GM18951 (cell line): ENCODE measurements around the gene TCAP.
"Not testable (repeated sequence)": the region's sequence is repeated elsewhere in the genome, so short reads cannot be mapped to it uniquely, and the experiment has no call there.

Source experiments
- POLR2A ChIP-seq: IDR thresholded peaks from 4 replicates; pipeline ENCODE4 v1.6.1; 2011; ENCODE audit warnings: mild to moderate bottlenecking; ENCODE audit not compliant: insufficient read length, insufficient read depth; ENCODE audit errors: extremely low read depth
- in situ Hi-C: fragments of 300-500 bp; cut with MboI; formaldehyde crosslinking; loops from one replicate; pipeline ENCODE4 v1.12.0; 2022; ENCODE audit warnings: low sequenced_read_pairs, mixed read lengths, inconsistent platforms; ENCODE audit not compliant: unreplicated experiment

The TCAP gene

DNA sequence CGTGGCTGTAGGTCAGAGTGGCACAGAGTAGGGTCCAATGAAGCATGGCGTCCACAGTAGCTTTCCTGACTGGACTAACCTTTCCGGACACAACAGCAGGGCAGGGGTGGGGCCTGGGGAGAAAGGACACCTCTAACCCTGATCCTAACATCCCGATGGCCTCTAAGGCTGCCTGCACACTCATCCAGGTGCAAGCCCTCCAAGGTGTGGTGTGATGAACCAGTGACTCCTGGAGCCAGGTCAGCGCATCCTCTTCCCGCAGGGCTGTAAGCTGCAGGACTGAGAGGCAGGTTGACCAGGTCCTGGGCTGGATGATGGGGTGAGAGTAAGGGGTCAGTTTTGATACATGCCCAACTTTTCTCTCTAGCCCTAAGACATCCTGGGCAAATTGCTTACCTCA lies 31.6 kb downstream of the TCAP start:
- in situ Hi-C loops, result no loop called here
- no peak for TF ChIP-seq POLR2A

DNA sequence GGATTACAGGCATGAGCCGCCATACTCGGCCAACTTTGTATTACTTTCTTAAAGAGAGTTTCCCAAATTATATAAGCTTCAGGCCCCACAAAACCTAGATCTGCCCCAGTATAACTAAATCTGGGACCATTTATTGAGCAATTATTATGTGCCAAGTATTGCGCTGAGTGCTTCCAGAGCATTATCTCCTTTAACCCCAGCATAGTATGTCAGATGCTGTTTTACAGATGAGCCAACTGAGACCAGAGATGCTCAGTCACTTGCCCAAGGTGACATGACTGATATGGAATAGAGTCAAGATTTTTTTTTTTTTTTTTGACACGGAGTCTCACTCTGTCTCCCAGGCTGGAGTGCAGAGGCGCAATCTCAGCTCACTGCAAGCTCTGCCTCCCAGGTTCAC lies 32.8 kb downstream of the TCAP start:
- in situ Hi-C loops, result no loop called here

DNA sequence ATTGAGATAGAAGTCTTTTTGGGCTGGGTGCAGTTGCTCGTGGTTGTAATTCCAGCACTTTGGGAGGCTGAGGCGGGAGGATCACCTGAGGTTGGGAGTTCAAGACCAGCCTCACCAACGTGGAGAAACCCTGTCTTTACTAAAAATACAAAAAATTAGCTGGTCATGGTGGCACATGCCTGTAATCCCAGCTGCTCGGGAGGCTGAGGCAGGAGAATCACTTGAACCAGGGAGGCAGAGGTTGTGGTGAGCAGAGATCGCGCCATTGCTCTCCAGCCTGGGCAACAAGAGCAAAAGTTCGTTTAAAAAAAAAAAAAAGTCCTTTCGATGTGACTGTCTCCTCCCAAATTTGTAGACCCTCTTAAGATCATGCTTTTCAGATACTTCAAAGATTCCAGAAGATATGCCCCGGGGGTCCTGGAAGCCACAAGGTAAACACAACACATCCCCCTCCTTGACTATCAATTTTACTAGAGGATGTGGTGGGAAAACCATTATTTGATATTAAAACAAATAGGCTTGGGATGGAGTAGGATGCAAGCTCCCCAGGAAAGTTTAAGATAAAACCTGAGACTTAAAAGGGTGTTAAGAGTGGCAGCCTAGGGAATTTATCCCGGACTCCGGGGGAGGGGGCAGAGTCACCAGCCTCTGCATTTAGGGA lies 34.1 kb downstream of the TCAP start:
- in situ Hi-C loops, result not testable (repeated sequence)

More for the DNA sequence above, 32.8 kb downstream of the TCAP start:
- TF ChIP-seq POLR2A, result no peak

DNA sequence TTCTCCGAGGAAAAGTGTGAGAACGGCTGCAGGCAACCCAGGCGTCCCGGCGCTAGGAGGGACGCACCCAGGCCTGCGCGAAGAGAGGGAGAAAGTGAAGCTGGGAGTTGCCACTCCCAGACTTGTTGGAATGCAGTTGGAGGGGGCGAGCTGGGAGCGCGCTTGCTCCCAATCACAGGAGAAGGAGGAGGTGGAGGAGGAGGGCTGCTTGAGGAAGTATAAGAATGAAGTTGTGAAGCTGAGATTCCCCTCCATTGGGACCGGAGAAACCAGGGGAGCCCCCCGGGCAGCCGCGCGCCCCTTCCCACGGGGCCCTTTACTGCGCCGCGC lies 34.6 kb downstream of the TCAP start, which contains the start of gene ERBB2:
Gene ERBB2, plus strand, starts transcription at position 247 of the 330 bp plus-strand sequence. CDS start 175 bp downstream, outside the sequence.
- in situ Hi-C loops, result no loop called here
- TF ChIP-seq POLR2A, result no peak

DNA sequence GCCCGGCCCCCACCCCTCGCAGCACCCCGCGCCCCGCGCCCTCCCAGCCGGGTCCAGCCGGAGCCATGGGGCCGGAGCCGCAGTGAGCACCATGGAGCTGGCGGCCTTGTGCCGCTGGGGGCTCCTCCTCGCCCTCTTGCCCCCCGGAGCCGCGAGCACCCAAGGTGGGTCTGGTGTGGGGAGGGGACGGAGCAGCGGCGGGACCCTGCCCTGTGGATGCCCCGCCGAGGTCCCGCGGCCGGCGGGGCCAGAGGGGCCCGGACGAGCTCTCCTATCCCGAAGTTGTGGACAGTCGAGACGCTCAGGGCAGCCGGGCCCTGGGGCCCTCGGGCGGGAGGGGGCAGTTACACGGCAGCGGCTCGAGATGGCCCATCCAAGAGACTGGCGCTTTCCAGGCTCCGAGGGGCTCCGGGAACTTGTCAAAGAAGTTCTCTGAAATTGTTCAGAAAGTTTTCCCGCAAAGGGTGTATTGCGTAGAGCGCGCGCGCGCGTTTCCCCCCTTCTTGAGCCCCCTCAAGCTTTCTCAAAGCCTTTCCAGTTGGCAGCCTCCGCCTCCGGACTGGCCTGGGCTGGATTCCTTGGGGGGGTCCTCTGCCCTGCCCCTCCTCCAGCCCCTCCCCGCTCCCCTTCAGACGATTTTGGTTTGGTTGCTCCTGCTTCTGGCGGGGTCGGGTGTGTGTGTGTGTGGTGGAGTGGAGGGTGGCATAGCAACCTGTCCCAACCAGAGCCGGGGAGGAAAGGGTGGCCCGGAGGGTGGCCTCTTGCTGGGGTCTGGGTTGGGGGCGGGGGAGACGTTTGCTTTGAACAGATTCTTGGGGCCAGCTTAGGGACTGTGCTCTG lies 35.2 kb downstream of the TCAP start:
- TF ChIP-seq POLR2A, result no peak
- in situ Hi-C loops, result no loop called here

DNA sequence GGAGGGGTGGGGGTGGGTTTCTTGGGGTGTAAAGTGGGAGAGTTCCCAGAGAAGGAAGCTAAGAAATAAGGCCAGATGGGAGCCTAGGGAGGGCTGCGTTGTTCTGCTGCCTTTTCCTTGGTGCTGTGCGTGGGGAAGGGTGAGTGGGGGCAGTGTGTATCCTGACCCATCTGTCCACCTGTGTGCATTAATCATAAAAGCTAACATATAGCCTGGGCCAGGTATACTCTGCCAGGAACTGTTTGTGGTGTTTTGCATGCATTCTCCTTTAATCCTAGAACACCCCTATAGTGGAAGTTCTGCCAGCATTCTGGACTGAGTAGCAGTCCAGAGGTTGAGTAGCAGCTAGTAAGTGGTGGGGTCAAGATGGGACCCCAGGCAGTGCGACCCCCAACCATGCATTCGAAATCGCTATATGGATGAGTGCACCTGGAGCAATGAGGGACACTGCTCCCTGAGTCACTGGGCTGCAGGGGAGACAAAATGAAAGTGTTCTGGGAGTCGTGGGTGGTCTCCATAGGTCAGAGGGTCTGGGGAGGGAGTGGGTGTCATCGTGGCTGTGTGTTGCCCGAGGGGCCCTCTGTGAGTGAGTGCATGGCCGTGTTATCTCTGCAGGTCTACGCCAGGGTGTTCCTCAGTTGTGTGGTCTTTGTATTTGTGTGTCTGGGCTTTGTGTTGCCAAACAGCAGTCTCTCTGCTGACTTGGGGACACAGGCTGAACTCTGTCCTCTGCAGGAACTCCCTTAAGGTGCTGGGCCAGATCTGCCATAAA lies 36.0 kb downstream of the TCAP start:
- TF ChIP-seq POLR2A, result no peak
- in situ Hi-C loops, result no loop called here

DNA sequence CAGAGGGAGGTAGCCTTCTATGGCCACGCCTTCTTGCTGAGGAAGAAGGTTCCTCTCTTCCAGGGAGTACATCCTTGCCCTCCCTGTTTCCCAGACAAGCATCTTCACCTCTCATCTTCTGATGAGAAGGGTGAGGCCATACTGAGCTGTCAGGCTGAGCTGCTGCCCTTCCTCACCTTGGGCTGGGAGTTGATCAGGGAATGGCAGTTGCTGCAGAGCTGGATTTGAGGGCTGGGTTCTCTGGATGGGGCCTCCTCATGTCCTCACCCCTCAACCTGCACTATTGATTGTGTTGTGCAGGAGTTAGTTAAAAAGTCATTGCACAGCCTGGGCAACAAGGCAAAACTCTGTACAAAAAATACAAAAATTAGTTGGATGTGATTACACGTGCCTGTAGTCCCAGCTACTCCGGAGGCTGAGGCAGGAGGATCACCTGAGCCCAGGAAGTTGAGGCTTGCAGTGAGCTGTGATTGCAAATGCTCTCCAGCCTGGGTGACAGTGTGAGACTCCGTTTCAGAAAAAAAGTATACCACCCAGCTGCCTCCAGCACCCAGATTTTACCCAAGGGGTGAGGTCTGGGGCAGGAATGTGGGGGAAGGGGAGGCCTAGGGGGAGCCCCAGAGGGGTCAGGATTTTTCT lies 36.8 kb downstream of the TCAP start:
- no peak for TF ChIP-seq POLR2A

DNA sequence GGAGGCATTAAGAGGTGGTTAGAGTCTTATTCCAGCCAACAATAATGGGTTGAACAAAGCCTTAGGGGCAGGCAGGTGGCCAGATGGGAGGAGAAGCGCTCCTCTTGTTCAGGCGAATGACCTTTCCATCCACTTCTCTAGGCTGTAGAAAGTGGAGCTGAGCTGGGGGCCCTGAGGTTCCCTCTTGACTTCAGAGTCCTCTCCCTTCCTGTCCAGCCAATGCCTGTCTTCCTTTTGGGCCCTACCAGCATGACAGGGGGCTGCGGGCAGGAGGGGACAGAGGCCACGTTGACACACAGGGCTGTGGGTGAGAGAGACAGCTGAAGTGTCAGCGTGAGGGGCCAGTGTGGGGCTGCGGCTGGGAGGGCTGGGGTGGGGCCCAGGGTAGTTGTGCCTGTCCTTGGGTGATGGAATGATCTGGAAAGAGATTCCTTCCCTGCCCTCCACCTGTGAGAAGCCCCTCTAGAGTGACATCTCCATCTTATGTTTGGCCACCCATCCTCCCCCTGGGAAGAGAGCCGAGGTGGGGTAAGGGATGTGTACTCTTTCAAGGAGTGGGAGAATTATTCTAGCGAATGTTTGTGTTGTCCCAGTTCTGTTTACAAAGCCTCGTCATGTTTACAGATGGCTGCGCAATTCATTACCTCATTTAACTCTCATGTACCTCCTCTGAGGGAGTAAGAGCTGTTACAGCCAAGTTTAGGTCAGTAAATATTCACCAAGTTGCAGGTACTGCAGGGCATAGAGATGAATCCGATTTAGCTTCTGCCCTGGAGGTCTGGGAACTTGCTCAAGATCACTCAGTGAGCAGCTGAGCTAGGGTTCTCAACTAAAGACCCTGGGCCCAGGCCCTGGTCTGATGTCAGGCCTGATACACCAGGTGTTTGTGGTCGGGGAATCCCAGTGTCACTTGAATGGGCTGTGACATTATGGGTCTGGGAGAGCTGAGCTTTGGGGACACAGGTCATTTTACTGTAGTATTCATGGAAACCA lies 38.0 kb downstream of the TCAP start:
- in situ Hi-C loops, result no loop called here

More for the DNA sequence above, 36.8 kb downstream of the TCAP start:
- in situ Hi-C loops, result no loop called here

DNA sequence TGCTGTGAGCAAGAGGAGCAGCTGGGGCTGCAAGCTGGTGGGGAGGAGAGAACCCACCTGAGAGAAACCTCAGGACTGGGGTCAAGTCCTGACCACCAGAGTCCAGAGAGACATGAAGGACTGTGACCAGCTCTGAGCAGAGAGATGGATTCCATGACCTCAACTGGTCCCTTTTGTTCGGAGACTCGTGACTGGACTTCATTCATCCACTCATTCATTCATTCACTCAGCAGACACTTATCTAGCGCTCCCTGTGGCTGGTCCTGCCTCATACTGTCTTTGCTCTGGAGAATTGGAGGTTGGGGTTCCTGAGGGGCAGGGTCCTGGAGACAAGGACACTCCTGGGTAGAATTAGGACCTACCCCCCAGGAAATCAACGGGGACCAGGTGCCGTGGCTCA lies 38.8 kb downstream of the TCAP start:
- TF ChIP-seq POLR2A, result no peak
- in situ Hi-C loops, result no loop called here

More for the DNA sequence above, 38.0 kb downstream of the TCAP start:
- TF ChIP-seq POLR2A, result no peak

DNA sequence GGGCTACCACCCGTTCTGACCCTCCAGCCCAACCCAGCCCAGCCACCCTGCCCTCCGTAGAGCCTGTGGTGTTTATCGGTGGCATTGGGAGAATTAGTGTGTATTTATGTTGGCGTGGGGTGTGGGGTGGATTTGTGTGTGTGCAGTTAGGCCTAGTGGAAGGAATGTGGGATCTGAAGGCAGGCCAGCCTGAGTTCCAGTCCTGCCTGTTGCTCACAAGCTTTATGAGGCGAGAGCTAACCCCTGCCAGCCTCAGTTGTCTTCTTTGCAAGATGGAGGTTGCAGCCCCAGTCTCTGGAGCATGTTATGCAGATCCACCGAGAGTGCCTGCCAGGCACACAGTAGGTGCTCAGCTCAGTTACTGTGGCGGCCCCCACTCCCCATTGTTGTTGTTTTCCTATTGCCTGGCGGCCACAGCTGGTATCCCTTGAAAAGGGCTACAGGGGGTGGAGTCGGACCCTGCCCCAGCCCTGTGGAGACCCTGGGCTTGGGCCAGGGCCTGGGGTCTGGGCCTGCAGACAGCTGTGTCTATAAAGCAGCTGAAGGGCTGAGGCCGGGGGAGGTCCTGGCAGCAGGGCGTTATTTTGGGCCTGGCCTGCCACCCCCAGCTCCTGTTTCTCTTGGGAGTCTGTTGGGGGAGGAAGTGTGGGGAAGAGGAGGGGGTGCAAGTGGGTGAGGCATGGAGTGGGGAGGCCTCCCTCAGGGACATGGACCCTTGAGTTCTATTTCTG lies 39.8 kb downstream of the TCAP start:
- no peak for TF ChIP-seq POLR2A
- in situ Hi-C loops, result no loop called here

DNA sequence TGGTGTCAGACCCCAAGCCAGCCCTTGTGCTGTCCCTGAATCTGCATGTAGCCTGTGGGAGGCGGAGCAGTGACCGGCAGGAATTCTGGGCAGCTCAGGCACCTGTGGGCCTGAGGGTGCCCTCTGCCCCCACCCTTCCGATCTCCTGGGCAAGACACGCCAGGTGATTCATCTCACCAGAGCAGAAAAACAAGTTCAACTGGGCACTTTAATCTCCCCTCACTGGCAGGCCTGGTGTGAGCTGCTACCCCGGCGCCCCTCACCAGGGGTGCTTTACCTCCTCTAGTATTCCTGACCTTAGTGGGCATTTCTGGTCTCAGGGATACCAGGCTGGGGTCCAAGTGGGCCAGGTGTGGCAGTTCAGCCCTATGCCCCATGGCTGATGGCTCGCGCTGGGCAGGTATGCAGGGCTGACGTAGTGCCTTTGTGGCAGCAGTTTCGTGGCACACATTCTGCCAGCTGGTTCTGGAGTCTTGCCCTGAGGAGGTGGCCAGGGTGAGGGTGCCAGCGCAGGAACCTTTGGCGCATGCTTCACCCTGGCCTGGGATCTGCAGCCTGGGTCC lies 40.7 kb downstream of the TCAP start:
- in situ Hi-C loops, result no loop called here
- TF ChIP-seq POLR2A, result no peak
